Measurements from ENCODE around the gene CPT1A. TPM values are rescaled to one million over a fixed set of nuclear protein-coding genes. Genes with fewer than 3 reads are reported as not detected.

CPT1A gene
- total RNA-seq, 2 donors from 2014 or later: 29.5 to 33.3 TPM

DNA sequence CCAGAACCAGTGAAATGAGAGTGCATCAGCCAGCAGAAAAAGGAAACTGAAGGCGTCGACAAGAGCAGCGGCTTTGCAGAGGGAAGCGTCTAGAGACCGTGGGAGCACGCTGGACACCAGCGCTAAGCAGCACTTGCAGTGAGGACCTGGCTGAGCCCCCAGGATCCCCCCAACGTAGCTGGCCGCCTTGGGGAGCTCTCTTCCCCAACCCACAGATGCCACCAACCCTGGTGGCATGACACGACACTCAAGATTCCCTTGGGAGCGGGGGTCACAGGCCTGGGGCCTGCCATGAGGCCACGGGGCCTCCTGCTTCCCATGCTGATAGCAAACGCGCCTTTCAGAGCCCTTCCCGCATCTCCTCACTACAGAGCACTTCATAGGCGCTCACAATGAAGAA is 77.0 kb downstream of the CPT1A start:
- ATAC-seq: no peak
- peaks cover 11% of the 10 kb centered on the region for H3K36me3 Mint-ChIP-seq (ENCODE audit: low read depth)
- H3K27me3 Mint-ChIP-seq: no peaks in the 10 kb centered on the region
- no peak for DNase-seq
- H3K9me3 ChIP-seq (ENCODE audit: control insufficient read depth, low read length, poor library complexity, severe bottlenecking): no peaks in the 10 kb centered on the region
- H3K27ac Mint-ChIP-seq: no peak overlapping the region
- peaks cover 9% of the 10 kb centered on the region for H3K4me1 Mint-ChIP-seq
- H3K4me3 Mint-ChIP-seq: no peak overlapping the region

DNA sequence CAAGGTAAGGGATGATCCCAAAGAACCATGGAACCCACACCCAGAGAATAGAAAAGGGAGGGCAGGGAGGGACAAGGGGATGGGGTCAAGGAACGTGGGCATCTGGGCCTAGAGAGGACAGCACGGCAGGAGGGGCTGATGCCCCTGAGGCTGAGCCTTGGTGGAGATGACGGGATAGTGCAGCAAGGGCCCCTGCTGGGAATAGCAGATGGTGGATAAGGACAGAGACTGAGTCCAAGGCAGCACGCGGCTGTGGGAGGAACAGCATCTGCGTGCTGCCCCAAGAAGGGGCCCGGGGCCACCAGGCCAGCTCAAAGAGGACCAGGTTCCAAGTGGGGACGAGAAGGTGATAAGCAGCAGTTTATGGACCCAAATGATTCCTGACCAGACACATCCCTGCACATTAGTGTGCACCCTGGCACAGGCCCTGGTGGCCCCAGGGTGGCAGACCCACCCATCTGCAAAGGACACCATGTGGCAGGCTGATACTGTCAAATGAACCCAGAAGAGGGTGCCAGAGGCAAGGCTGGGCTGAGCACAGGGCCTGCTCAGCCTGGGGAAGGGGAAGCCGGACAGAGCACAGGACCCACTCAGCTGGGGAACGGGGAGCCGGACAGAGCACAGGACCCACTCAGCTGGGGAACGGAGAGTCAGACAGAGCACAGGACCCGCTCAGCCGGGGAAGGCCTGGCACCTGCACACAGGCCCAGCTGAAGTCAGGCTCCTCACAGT is 77.6 kb downstream of the CPT1A start:
- no peaks in the 10 kb centered on the region for H3K27me3 Mint-ChIP-seq
- no peaks in the 10 kb centered on the region for H3K9me3 ChIP-seq (ENCODE audit: control insufficient read depth, low read length, poor library complexity, severe bottlenecking)
- ATAC-seq: no peak
- H3K36me3 Mint-ChIP-seq (ENCODE audit: low read depth): peaks cover 11% of the 10 kb centered on the region
- no peak overlapping the region for H3K4me3 Mint-ChIP-seq
- DNase-seq: no peak
- H3K4me1 Mint-ChIP-seq: peaks cover 9% of the 10 kb centered on the region
- peak overlapping the region; percentile 24 for H3K27ac Mint-ChIP-seq

DNA sequence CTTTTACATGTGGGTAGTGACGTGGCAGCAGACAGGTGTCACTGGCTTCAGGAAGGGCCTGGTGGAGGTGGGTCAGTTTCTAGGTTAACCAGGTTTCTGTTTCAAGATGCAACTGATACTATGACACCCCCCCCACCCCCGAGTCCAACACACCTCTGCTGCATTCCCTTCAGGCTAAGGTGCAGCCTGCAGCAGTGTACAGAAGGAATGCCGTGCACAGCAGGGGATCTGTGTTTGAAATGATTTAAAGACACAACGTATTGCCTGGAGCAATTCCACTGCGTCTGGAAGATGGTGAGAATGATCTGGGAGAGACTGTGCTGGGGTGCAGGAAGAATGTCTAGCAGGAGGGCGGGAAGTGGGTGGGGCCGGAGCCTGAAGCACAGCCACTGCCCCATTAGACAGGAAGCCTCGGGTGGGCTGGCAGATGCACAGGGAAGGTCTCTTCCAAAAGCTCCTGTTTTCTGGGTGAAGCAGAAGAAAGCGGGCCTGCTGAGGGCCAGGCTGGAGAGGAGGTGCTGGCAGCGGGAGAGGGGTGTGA is 78.5 kb downstream of the CPT1A start:
- peaks cover 5% of the 10 kb centered on the region for H3K4me1 Mint-ChIP-seq
- DNase-seq: no peak
- no peaks in the 10 kb centered on the region for H3K9me3 ChIP-seq (ENCODE audit: control insufficient read depth, low read length, poor library complexity, severe bottlenecking)
- H3K27me3 Mint-ChIP-seq: no peaks in the 10 kb centered on the region
- no peak overlapping the region for H3K27ac Mint-ChIP-seq
- H3K4me3 Mint-ChIP-seq: no peak overlapping the region
- peaks cover 6% of the 10 kb centered on the region for H3K36me3 Mint-ChIP-seq (ENCODE audit: low read depth)
- no peak for ATAC-seq

DNA sequence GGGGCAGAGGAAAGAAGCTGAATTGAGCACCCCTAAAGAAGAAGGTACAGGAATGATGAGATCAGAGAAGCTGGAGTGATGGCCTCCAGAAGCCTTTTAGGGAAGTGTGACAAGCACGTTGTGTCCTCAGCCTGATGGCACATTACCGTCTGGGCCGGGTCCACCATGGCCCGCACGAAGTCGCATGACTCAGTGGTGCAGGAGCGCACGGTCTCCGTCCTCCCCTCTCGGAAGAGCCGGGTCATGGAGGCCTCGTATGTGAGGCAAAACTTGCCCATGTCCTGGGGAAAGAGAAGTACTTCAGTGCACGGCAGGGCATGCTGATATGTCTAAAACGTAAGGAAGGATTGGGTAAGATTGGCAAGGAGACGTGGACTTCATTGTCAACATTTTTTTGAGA is 79.2 kb downstream of the CPT1A start:
- H3K9me3 ChIP-seq (ENCODE audit: control insufficient read depth, low read length, poor library complexity, severe bottlenecking): no peaks in the 10 kb centered on the region
- no peaks in the 10 kb centered on the region for H3K27me3 Mint-ChIP-seq
- DNase-seq (no peak), ATAC-seq (no peak)
- peak overlapping the region; percentile 14 for H3K27ac Mint-ChIP-seq
- peaks cover 6% of the 10 kb centered on the region for H3K36me3 Mint-ChIP-seq (ENCODE audit: low read depth)
- no peak overlapping the region for H3K4me3 Mint-ChIP-seq
- H3K4me1 Mint-ChIP-seq: peaks cover 5% of the 10 kb centered on the region

DNA sequence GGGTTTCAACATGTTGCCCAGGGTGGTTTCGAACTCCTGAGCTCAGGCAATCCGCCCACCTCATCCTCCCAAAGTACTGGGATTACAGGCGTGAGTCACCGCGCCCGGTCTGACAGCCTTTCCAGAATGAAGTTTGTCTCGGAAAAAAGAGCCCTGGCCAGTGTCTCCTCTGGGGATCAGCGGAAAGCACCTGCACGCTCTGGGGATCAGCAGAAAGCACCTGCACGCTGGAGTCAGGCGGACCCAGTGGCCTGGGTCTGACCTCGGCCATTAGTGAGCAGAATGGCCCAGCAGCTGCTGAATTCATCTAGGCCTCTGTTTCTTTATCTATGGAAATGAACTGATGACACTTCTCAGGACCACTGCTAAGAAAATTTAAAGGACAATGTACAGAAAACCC is 79.9 kb downstream of the CPT1A start:
- Mint-ChIP-seq H3K27me3 (no peaks in the 10 kb centered on the region), H3K27ac (no peak overlapping the region), H3K4me1 (peaks cover 5% of the 10 kb centered on the region), H3K36me3 (ENCODE audit: low read depth) (peaks cover 6% of the 10 kb centered on the region), H3K4me3 (no peak overlapping the region)
- ATAC-seq: no peak
- no peaks in the 10 kb centered on the region for H3K9me3 ChIP-seq (ENCODE audit: control insufficient read depth, low read length, poor library complexity, severe bottlenecking)
- no peak for DNase-seq

DNA sequence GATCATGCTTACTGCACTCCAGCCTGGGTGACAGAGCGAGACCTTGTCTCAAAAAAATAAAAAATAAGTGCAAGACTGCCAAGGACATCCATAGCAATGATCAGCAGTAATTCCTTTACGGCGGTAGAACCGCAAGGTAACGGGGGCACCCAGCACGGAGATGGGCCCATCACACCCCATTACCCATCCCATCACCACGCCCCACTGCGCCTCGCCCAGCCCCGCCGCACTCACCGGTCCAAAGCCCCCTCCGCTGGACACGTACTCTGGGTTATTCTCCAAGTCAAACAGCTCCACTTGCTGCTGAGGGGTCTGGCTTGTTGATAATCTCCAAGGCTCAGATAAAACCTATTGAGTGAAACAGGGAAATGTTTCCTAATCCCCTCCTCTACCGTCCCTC is 81.7 kb downstream of the CPT1A start:
- no peak overlapping the region for H3K27ac Mint-ChIP-seq
- no peak overlapping the region for H3K4me3 Mint-ChIP-seq
- ATAC-seq (no peak), DNase-seq (no peak)
- H3K9me3 ChIP-seq (ENCODE audit: control insufficient read depth, low read length, poor library complexity, severe bottlenecking): no peaks in the 10 kb centered on the region
- no peaks in the 10 kb centered on the region for H3K27me3 Mint-ChIP-seq
- H3K36me3 Mint-ChIP-seq (ENCODE audit: low read depth): peaks cover 6% of the 10 kb centered on the region
- peaks cover 2% of the 10 kb centered on the region for H3K4me1 Mint-ChIP-seq

DNA sequence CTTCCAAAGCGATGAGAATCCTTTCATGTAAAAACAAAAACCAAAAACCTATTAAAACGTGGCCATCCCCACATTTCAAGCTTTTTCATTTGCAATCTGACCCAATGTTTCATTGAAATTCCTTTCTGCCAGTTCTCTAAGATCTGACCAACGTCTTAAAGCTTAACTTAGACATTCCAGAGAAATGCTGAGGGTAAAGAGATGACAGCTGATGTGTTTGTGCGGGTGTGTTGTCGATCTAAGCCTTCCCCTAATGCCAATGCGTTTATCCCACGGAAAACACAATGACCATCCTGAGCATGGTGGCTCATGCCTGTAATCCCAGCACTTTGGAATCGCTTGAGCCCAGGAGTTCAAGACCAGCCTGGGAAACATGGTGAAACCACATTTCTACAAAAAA is 84.0 kb downstream of the CPT1A start:
- H3K9me3 ChIP-seq (ENCODE audit: control insufficient read depth, low read length, poor library complexity, severe bottlenecking): no peaks in the 10 kb centered on the region
- no peak for ATAC-seq
- no peak overlapping the region for H3K4me3 Mint-ChIP-seq
- peaks cover 6% of the 10 kb centered on the region for H3K36me3 Mint-ChIP-seq (ENCODE audit: low read depth)
- no peaks in the 10 kb centered on the region for H3K27me3 Mint-ChIP-seq
- peaks cover 2% of the 10 kb centered on the region for H3K4me1 Mint-ChIP-seq
- no peak for DNase-seq
- H3K27ac Mint-ChIP-seq: no peak overlapping the region

DNA sequence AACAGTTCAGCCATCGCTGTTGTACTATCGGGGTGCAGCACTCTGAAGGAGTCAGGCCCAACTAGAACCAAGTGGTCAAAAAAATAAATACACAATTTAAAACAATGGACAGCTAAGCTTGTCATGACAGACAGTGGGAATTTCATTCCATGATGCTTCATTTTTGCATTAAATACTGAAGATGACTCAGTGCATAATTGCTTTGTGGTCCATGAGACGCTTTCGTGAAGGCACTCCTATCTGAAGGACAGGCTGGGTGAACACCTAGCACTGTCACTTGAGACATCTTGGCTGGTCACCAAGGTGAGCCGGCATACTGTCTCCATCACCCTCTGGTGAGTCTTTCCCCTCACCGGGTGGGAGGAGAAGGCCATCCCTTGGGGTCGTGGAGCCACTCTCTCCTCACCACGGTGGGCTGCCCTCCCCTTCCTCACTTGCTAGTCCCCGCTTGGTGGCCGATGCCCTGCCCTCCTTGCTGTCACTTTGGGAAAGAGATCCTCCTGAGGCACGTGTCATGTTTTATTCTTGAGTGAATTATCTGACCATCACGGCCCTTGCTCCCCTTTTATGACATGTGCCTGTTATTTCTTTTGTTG is 85.4 kb downstream of the CPT1A start:
- peaks cover 5% of the 10 kb centered on the region for H3K4me1 Mint-ChIP-seq

DNA sequence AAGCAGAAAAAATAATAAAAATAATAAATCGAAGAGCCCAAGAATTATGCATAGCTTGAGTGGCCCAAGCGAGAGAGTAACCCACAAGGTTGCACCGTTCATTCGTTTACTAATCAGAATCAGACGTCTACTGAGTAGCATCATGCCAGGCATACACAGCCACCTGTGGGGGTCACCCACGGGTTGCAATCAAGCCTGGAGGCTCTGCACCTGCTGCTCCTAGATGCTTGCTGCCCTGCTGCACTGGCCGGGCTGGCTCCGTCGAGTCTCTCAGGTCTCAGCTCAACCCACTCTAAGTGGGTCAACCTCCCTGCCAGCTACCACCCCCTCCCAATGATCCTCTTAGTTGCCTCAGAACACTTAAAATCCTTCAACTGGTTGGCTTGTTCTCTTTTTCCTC is 88.4 kb downstream of the CPT1A start:
- Mint-ChIP-seq H3K36me3 (ENCODE audit: low read depth) (no peaks in the 10 kb centered on the region), H3K4me1 (peaks cover 10% of the 10 kb centered on the region), H3K4me3 (no peak overlapping the region), H3K27ac (no peak overlapping the region), H3K27me3 (no peaks in the 10 kb centered on the region)
- ATAC-seq: no peak
- no peaks in the 10 kb centered on the region for H3K9me3 ChIP-seq (ENCODE audit: control insufficient read depth, low read length, poor library complexity, severe bottlenecking)
- no peak for DNase-seq

More for the DNA sequence above, 85.4 kb downstream of the CPT1A start:
- Mint-ChIP-seq H3K4me3 (no peak overlapping the region), H3K27me3 (no peaks in the 10 kb centered on the region), H3K36me3 (ENCODE audit: low read depth) (peaks cover 2% of the 10 kb centered on the region), H3K27ac (no peak overlapping the region)
- no peak for ATAC-seq
- no peak for DNase-seq
- no peaks in the 10 kb centered on the region for H3K9me3 ChIP-seq (ENCODE audit: control insufficient read depth, low read length, poor library complexity, severe bottlenecking)

DNA sequence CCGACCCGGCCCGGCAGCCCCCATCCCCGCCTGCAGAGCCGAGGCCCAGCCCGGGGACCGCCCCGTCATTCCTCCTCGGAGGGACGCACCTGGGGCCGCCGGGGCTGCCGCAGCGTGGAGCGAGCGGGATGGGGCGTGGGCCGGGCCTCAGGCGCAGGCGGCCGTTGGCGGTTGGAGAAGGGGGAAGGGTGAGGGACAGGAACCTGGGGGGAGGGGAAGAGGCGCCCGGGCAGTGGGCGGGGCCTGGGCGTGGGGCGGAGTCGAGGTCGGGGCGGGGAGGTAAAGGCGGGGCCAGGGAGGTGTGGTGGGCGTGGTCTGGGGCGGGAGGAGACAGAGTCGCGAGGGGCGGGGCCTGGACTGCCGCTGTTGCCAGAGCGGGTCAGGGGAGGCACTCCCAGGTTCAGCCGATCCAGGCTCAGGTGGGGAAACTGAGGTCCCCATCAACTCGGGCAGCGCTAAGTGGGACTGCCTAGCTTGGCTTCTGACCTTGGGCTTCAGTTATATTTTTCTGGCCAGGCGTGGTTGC is 90.3 kb downstream of the CPT1A start, which contains the start of gene TESMIN:
TSS of gene TESMIN (minus strand) at position 190 of the 526 bp plus-strand sequence. CDS start 860 bp downstream, outside the sequence.
- Mint-ChIP-seq H3K36me3 (ENCODE audit: low read depth) (no peaks in the 10 kb centered on the region), H3K4me3 (peak within 1 kb of the TSS; percentile 87)

DNA sequence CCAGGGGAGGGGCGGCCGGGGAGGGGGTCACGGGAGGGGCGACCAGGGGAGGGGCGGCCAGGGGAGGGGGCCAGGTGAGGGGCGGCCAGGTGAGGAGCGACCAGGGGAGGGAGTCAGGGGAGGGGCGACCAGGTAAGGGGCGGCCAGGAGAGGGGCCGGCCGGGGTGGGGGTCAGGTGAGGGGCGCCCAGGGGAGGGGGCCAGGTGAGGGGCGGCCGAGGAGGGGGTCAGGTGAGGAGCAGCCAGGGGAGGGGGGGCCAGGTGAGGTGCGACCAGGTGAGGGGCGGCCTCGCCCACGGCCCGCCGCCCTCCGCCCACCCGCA is 90.8 kb downstream of the CPT1A start:
- no peaks in the 10 kb centered on the region for H3K36me3 Mint-ChIP-seq (ENCODE audit: low read depth)
- H3K27me3 Mint-ChIP-seq: no peaks in the 10 kb centered on the region
- H3K4me3 Mint-ChIP-seq: peak overlapping the region; percentile 87
- peaks cover 12% of the 10 kb centered on the region for H3K4me1 Mint-ChIP-seq
- no peaks in the 10 kb centered on the region for H3K9me3 ChIP-seq (ENCODE audit: control insufficient read depth, low read length, poor library complexity, severe bottlenecking)
- ATAC-seq (no peak), DNase-seq (no peak)
- H3K27ac Mint-ChIP-seq: no peak overlapping the region

More for the DNA sequence above, 90.3 kb downstream of the CPT1A start, which contains the start of gene TESMIN:
- H3K27me3 Mint-ChIP-seq: no peaks in the 10 kb centered on the region
- H3K27ac Mint-ChIP-seq: no peak within 1 kb of the TSS
- ATAC-seq (peak; percentile 96), DNase-seq (peak; percentile 88 to 94 (median 89))
- peaks cover 12% of the 10 kb centered on the region for H3K4me1 Mint-ChIP-seq
- H3K9me3 ChIP-seq (ENCODE audit: control insufficient read depth, low read length, poor library complexity, severe bottlenecking): no peaks in the 10 kb centered on the region

DNA sequence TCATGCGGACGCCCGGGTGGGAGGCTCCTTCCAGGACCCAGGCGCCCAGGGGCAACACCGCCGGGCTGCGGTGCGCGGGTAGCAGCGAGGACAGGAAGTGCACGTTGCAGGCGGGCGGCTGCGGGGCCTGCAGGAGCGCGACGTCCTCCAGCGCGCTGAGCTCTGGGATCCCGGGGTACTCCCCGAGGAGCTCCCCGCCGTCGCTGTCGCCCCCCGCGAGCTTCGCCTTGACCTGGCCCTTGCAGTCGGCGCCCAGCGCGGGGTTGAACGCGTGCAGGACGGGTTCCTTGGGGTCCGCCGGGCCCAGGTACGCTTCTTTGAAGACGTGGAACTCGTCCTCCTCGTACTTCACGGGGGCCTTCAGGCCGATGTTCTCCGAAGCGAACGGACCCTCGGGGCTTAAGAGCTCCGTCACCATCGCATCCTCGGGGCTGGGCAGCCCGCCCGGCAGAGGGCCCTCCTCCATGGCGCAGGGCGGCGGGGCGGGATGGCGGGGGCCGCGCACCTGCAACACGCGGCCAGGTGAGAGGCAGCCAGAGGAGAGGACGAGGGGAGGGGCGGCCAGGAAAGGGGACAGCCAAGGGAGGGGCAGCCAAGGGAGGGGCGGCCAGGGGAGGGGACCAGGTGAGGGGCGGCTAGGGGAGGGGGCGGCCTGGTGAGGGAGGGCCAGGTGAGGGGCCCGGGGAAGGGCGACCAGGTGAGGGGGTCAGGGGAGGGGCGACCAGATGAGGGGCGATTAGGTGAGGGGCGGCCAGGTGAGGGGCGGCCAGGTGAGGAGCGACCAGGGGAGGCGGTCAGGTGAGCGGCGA is 91.3 kb downstream of the CPT1A start:
- Mint-ChIP-seq H3K4me1 (peaks cover 12% of the 10 kb centered on the region), H3K4me3 (peak overlapping the region; percentile 87), H3K27me3 (no peaks in the 10 kb centered on the region), H3K36me3 (ENCODE audit: low read depth) (peaks cover 2% of the 10 kb centered on the region), H3K27ac (peak overlapping the region; percentile 43)
- DNase-seq (no peak), ATAC-seq (no peak)
- no peaks in the 10 kb centered on the region for H3K9me3 ChIP-seq (ENCODE audit: control insufficient read depth, low read length, poor library complexity, severe bottlenecking)
